Fibroblast of lung (primary cell): ENCODE measurements around the gene IL27RA. TPM values are rescaled to one million over a fixed set of nuclear protein-coding genes. Genes with fewer than 3 reads are reported as not detected.

Experiments used
- DNase-seq, 2 donors: peaks; one replicate each; pipeline versions ENCODE4 v3.0.0 to v3.0.0-alpha.2; 2010; ENCODE audit warnings: low read depth in 2 of 2
- H2AFZ ChIP-seq: 2 replicates; pipeline ENCODE4 v1.5.1; 2012; ENCODE audit warnings: low read length, control low read depth, inconsistent platforms
- H3K27ac ChIP-seq: 2 replicates; pipeline ENCODE4 v1.5.1; 2011; ENCODE audit warnings: low read length, control low read depth; ENCODE audit not compliant: insufficient read depth
- H3K27me3 ChIP-seq: 2 replicates; pipeline ENCODE4 v1.5.1; 2011; ENCODE audit warnings: mild to moderate bottlenecking, low read length; ENCODE audit not compliant: control insufficient read depth, insufficient read depth
- H3K36me3 ChIP-seq: 2 replicates; pipeline ENCODE4 v1.5.1; 2011; ENCODE audit warnings: low read length; ENCODE audit not compliant: control insufficient read depth, insufficient read depth
- H3K4me1 ChIP-seq: 2 replicates; pipeline ENCODE4 v1.5.1; 2011; ENCODE audit warnings: low read length; ENCODE audit not compliant: control insufficient read depth, insufficient read depth; ENCODE audit errors: extremely low read depth
- H3K4me2 ChIP-seq: 2 replicates; pipeline ENCODE4 v1.5.1; 2011; ENCODE audit warnings: low read length, control low read depth; ENCODE audit not compliant: insufficient read depth; ENCODE audit errors: extremely low read depth
- H3K4me3 ChIP-seq, 4 experiments: fragments of 200-600 bp in 1 of 4; sonication (generic) in 1 of 4; replicated peaks in 1 of 4; 2 replicates each; pipeline ENCODE4 v1.5.1; 2011 to 2016; ENCODE audit warnings: low read length in 4 of 4, low read depth in 3 of 4, mild to moderate bottlenecking in 3 of 4, control low read depth in 2 of 4, inconsistent platforms in 1 of 4, mixed read lengths in 1 of 4; ENCODE audit not compliant: insufficient read depth in 1 of 4; ENCODE audit errors: control extremely low read depth in 1 of 4
- H3K79me2 ChIP-seq: 2 replicates; pipeline ENCODE4 v1.5.1; 2012; ENCODE audit warnings: mild to moderate bottlenecking, low read length, inconsistent platforms; ENCODE audit not compliant: control insufficient read depth, insufficient read depth
- H3K9ac ChIP-seq: 2 replicates; pipeline ENCODE4 v1.5.1; 2011; ENCODE audit warnings: mild to moderate bottlenecking, low read length, control low read depth; ENCODE audit not compliant: insufficient read depth
- H3K9me3 ChIP-seq: 2 replicates; pipeline ENCODE4 v1.5.1; 2012; ENCODE audit warnings: low read depth, low read length; ENCODE audit not compliant: control insufficient read depth, insufficient read depth
- H4K20me1 ChIP-seq: 2 replicates; pipeline ENCODE4 v1.5.1; 2011; ENCODE audit warnings: low read length; ENCODE audit not compliant: control insufficient read depth, insufficient read depth; ENCODE audit errors: extremely low read depth
- CTCF ChIP-seq, 2 donors: IDR thresholded peaks in 1 of 2; conservative IDR thresholded peaks in 1 of 2; 1 replicate in 1 of 2; 2 replicates in 1 of 2; pipeline ENCODE4 v1.5.1; 2011 to 2012; ENCODE audit warnings: low read length in 2 of 2, control low read depth in 1 of 2, inconsistent platforms in 1 of 2, low read depth in 1 of 2, mild to moderate bottlenecking in 1 of 2
- EZH2 ChIP-seq: IDR thresholded peaks from 2 replicates; pipeline ENCODE4 v1.5.1; 2012; ENCODE audit warnings: low read length, control low read depth, mild to moderate bottlenecking; ENCODE audit errors: missing control alignments
- polyA plus RNA-seq, 2 donors: library from polyadenylated mRNA; depleted of rRNA in 1 of 2; stranded (reverse) in 1 of 2; unstranded in 1 of 2; fragments of >200 nt; gene quantifications; 2 replicates each; pipeline ENCODE4 v1.2.1, GENCODE V29; 2011 to 2012; ENCODE audit warnings: missing spikeins in 1 of 2
- total RNA-seq: library from RNA; depleted of rRNA; stranded (reverse); fragments of >200 nt; gene quantifications from 2 replicates; pipeline ENCODE4 v1.2.1, GENCODE V29; 2014

Gene IL27RA
- total and polyA plus RNA-seq, 2 donors (not counting 1 experiment from before 2014, with no cell fraction given) = 0.84 to 2.1 TPM

GRCh38 chr19:13983213-13983889, 48.2 kb upstream of the IL27RA start:
- H3K4me2 ChIP-seq = no peak overlapping the region
- H3K4me3 ChIP-seq = no peak overlapping the region
- TF ChIP-seq CTCF (conservative IDR thresholded peaks at IDR 0.05 in 1 of 2, IDR thresholded peaks at IDR 0.05 in 1 of 2; ENCODE audit: low read depth in 1 of 2, low read length in 2 of 2) (no peak), EZH2 (no peak)
- no peaks in the 10 kb centered on the region for H3K9me3 ChIP-seq
- no peak for DNase-seq
- no peak overlapping the region for H2AFZ ChIP-seq
- H3K27ac ChIP-seq = no peak overlapping the region
- H4K20me1 ChIP-seq = no peaks in the 10 kb centered on the region
- H3K36me3 ChIP-seq = peaks cover 1% of the 10 kb centered on the region
- H3K9ac ChIP-seq = no peak overlapping the region
- peaks cover 9% of the 10 kb centered on the region for H3K4me1 ChIP-seq
- no peaks in the 10 kb centered on the region for H3K79me2 ChIP-seq
- H3K27me3 ChIP-seq = no peaks in the 10 kb centered on the region

- H3K9ac ChIP-seq = no peak overlapping the region
- peaks cover 1% of the 10 kb centered on the region for H3K36me3 ChIP-seq
- no peak overlapping the region for H3K4me3 ChIP-seq
- no peaks in the 10 kb centered on the region for H4K20me1 ChIP-seq
- no peak overlapping the region for H3K4me2 ChIP-seq
- no peak for TF ChIP-seq CTCF (conservative IDR thresholded peaks at IDR 0.05 in 1 of 2, IDR thresholded peaks at IDR 0.05 in 1 of 2; ENCODE audit: low read depth in 1 of 2, low read length in 2 of 2)
- no peak for TF ChIP-seq EZH2
- no peaks in the 10 kb centered on the region for H3K27me3 ChIP-seq
- no peaks in the 10 kb centered on the region for H3K79me2 ChIP-seq
- H3K4me1 ChIP-seq = peaks cover 9% of the 10 kb centered on the region
- H3K9me3 ChIP-seq = no peaks in the 10 kb centered on the region
- no peak overlapping the region for H2AFZ ChIP-seq
- H3K27ac ChIP-seq = no peak overlapping the region
- DNase-seq = no peak
These were observed 47.4 kb upstream of the IL27RA start for GRCh38 chr19:13984186-13984585.

GRCh38 chr19:13984875-13985741, 46.5 kb upstream of the IL27RA start:
- no peaks in the 10 kb centered on the region for H4K20me1 ChIP-seq
- H3K27me3 ChIP-seq = no peaks in the 10 kb centered on the region
- peaks cover 7% of the 10 kb centered on the region for H3K4me1 ChIP-seq
- H2AFZ ChIP-seq = no peak overlapping the region
- no peaks in the 10 kb centered on the region for H3K79me2 ChIP-seq
- no peaks in the 10 kb centered on the region for H3K9me3 ChIP-seq
- no peak overlapping the region for H3K9ac ChIP-seq
- no peaks in the 10 kb centered on the region for H3K36me3 ChIP-seq
- no peak for TF ChIP-seq CTCF (conservative IDR thresholded peaks at IDR 0.05 in 1 of 2, IDR thresholded peaks at IDR 0.05 in 1 of 2; ENCODE audit: low read depth in 1 of 2, low read length in 2 of 2)
- no peak for TF ChIP-seq EZH2
- no peak overlapping the region for H3K4me2 ChIP-seq
- no peak overlapping the region for H3K27ac ChIP-seq
- H3K4me3 ChIP-seq = no peak overlapping the region
- no peak for DNase-seq
